Endothelial cell of umbilical vein (primary cell): Measurements from ENCODE around the gene PRM3.

Source experiments
- EZH2 ChIP-seq: IDR thresholded peaks from 2 replicates; pipeline ENCODE4 v1.6.1; 2012; ENCODE audit warnings: borderline replicate concordance, low read depth, mild to moderate bottlenecking, moderate library complexity, low read length, inconsistent platforms; ENCODE audit not compliant: severe bottlenecking
- POLR2A ChIP-seq: IDR thresholded peaks from 2 replicates; pipeline ENCODE4 v1.6.1; 2012; ENCODE audit warnings: low read depth, mild to moderate bottlenecking, control low read depth, low read length
- POLR2AphosphoS5 ChIP-seq: IDR thresholded peaks from 2 replicates; pipeline ENCODE4 v1.6.1; 2012; ENCODE audit warnings: low read depth, mild to moderate bottlenecking, control low read depth, low read length, moderate library complexity; ENCODE audit not compliant: insufficient read depth
- TF ChIP-seq, protein P1 (sequence below): IDR thresholded peaks from 2 replicates; pipeline ENCODE4 v1.6.1; 2011; ENCODE audit not compliant: insufficient read depth, insufficient read length
- TF ChIP-seq, protein P2 (sequence below), 2 donors: IDR thresholded peaks; 1 replicate in 1 of 2; 2 replicates in 1 of 2; pipeline ENCODE4 v1.5.1; 2011; ENCODE audit warnings: low read length in 2 of 2, mild to moderate bottlenecking in 2 of 2, moderate library complexity in 2 of 2, control low read depth in 1 of 2, inconsistent platforms in 1 of 2, low read depth in 1 of 2; ENCODE audit not compliant: insufficient read depth in 1 of 2; ENCODE audit errors: extremely low read depth in 1 of 2

DNA sequence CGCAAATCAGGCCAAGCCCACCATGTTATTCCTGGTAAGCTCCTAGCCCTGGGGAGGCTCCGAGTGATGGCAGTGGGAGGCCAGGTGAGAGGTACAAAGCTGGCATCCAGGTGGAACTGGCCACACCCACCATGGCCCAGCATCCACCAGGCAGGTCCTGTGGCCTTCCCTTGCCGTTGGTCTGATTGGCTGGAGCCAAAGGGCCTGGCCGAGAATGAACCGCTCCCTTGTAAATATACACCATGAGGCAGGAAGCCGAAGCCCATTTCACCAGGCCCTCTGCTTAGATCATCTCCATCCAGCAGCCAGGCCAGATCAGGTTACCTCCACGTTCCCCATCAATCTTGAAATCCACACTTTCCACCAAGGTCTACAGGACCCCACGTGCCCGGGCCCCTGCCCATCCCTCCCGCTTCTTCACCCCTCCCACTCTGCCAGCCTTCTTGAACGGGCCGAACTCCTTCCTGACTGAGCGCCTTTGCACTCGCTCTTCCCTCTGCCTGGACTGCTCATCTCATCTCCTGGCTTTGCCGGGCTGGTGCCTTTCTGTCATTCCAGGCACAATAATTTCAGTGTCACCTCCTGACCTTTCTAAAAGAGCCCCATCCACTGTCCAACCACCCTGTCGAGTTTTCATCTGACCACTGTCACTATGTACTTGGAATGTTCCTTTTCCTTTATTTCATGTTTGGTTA, 23.2 kb downstream of the PRM3 start:
- TF ChIP-seq EZH2 (no peak), POLR2A (no peak), POLR2AphosphoS5 (no peak)
- TF ChIP-seq, protein P1, sequence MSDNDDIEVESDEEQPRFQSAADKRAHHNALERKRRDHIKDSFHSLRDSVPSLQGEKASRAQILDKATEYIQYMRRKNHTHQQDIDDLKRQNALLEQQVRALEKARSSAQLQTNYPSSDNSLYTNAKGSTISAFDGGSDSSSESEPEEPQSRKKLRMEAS = no peak
- TF ChIP-seq, protein P2, sequence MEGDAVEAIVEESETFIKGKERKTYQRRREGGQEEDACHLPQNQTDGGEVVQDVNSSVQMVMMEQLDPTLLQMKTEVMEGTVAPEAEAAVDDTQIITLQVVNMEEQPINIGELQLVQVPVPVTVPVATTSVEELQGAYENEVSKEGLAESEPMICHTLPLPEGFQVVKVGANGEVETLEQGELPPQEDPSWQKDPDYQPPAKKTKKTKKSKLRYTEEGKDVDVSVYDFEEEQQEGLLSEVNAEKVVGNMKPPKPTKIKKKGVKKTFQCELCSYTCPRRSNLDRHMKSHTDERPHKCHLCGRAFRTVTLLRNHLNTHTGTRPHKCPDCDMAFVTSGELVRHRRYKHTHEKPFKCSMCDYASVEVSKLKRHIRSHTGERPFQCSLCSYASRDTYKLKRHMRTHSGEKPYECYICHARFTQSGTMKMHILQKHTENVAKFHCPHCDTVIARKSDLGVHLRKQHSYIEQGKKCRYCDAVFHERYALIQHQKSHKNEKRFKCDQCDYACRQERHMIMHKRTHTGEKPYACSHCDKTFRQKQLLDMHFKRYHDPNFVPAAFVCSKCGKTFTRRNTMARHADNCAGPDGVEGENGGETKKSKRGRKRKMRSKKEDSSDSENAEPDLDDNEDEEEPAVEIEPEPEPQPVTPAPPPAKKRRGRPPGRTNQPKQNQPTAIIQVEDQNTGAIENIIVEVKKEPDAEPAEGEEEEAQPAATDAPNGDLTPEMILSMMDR (IDR thresholded peaks at IDR 0.05; ENCODE audit: extremely low read depth in 1 of 2, insufficient read depth in 1 of 2, low read depth in 1 of 2, low read length in 2 of 2) = no peak
